OCI-LY1 (cell line): ENCODE results near the gene LRRC70.

Experiments used
- H2AFZ ChIP-seq: fragments of 200-600 bp; sonication (generic), shearing (Covaris generic); 2 replicates; pipeline ENCODE4 v1.6.0; 2014; ENCODE audit warnings: antibody characterized with exemption, mild to moderate bottlenecking, low read length
- H3F3A ChIP-seq: fragments of 200-600 bp; sonication (generic), shearing (Covaris generic); 2 replicates; pipeline ENCODE4 v1.6.0; 2014; ENCODE audit warnings: mild to moderate bottlenecking, antibody characterized with exemption, low read length, moderate library complexity; ENCODE audit not compliant: insufficient read depth
- H3K27ac ChIP-seq: fragments of 200-600 bp; sonication (generic); 2 replicates; pipeline ENCODE4 v1.5.1; 2014; ENCODE audit warnings: low read length, mixed run types, mild to moderate bottlenecking, low read depth; ENCODE audit not compliant: poor library complexity, severe bottlenecking
- H3K27me3 ChIP-seq: fragments of 200-600 bp; sonication (generic); 2 replicates; pipeline ENCODE4 v1.6.0; 2014; ENCODE audit warnings: antibody characterized with exemption, mild to moderate bottlenecking, low read length, moderate library complexity; ENCODE audit not compliant: insufficient read depth
- H3K36me3 ChIP-seq: fragments of 200-600 bp; sonication (generic); 2 replicates; pipeline ENCODE4 v1.6.1; 2014; ENCODE audit warnings: mild to moderate bottlenecking, antibody characterized with exemption, low read length, moderate library complexity, mixed read lengths; ENCODE audit not compliant: insufficient read depth
- H3K4me1 ChIP-seq: fragments of 200-600 bp; sonication (generic); 2 replicates; pipeline ENCODE4 v1.5.1; 2014; ENCODE audit warnings: mild to moderate bottlenecking, low read length, moderate library complexity; ENCODE audit not compliant: insufficient read depth, severe bottlenecking
- H3K4me2 ChIP-seq: fragments of 200-600 bp; sonication (generic), shearing (Covaris generic); 2 replicates; pipeline ENCODE4 v1.6.1; 2014; ENCODE audit warnings: low read length
- H3K4me3 ChIP-seq: fragments of 200-600 bp; sonication (generic); 2 replicates; pipeline ENCODE4 v1.5.1; 2014; ENCODE audit warnings: low read length, low read depth, mild to moderate bottlenecking, mixed read lengths; ENCODE audit not compliant: poor library complexity, severe bottlenecking
- H3K79me2 ChIP-seq: fragments of 200-600 bp; shearing (Covaris generic); 2 replicates; pipeline ENCODE4 v1.6.1; 2016; ENCODE audit warnings: mixed run types, low read length, mixed read lengths; ENCODE audit not compliant: insufficient read depth
- H3K9ac ChIP-seq: fragments of 200-600 bp; sonication (generic), shearing (Covaris generic); 2 replicates; pipeline ENCODE4 v1.6.1; 2014; ENCODE audit warnings: mild to moderate bottlenecking, low read length, mixed read lengths
- H3K9me2 ChIP-seq: fragments of 200-600 bp; sonication (generic), shearing (Covaris generic); 2 replicates; pipeline ENCODE4 v1.6.1; 2014; ENCODE audit warnings: low read depth, mild to moderate bottlenecking, low read length, mixed read lengths
- H3K9me3 ChIP-seq: fragments of 200-600 bp; shearing (Covaris generic); 2 replicates; pipeline ENCODE4 v1.6.1; 2014; ENCODE audit warnings: low read length, mixed read lengths
- H4K20me1 ChIP-seq: fragments of 200-600 bp; sonication (generic), shearing (Covaris generic); 2 replicates; pipeline ENCODE4 v1.6.0; 2016; ENCODE audit warnings: mild to moderate bottlenecking, low read length; ENCODE audit not compliant: insufficient read depth
- CTCF ChIP-seq: fragments of 200-600 bp; sonication (generic), shearing (Covaris generic); IDR thresholded peaks from 2 replicates; pipeline ENCODE4 v1.5.1; 2017; ENCODE audit warnings: mild to moderate bottlenecking, antibody characterized with exemption, low read length, moderate library complexity, mixed read lengths
- EZH2 ChIP-seq: fragments of 200-600 bp; sonication (generic), shearing (Covaris generic); IDR thresholded peaks from 2 replicates; pipeline ENCODE4 v1.8.0; 2017; ENCODE audit warnings: borderline replicate concordance, mixed run types, mild to moderate bottlenecking, antibody characterized with exemption, low read length, moderate library complexity, mixed read lengths

The LRRC70 gene

GRCh38 chr5:62585751-62586150 lies 7.1 kb downstream of the LRRC70 start:
- Histone ChIP-seq H3K79me2 (no peaks in the 10 kb centered on the region), H3K4me1 (no peaks in the 10 kb centered on the region), H3F3A (no peaks in the 10 kb centered on the region), H3K4me2 (no peak overlapping the region), H3K36me3 (no peaks in the 10 kb centered on the region; the same call in 1 of the 2 replicates), H3K9me3 (no peaks in the 10 kb centered on the region), H3K27ac (no peak overlapping the region), H3K27me3 (no peaks in the 10 kb centered on the region), H3K9ac (no peak overlapping the region), H3K9me2 (no peaks in the 10 kb centered on the region), H3K4me3 (no peak overlapping the region), H4K20me1 (no peaks in the 10 kb centered on the region), H2AFZ (no peak overlapping the region)
- no peak for TF ChIP-seq EZH2
- no peak for TF ChIP-seq CTCF

GRCh38 chr5:62587737-62588136 lies 9.1 kb downstream of the LRRC70 start:
- no peaks in the 10 kb centered on the region for H4K20me1 ChIP-seq
- H2AFZ ChIP-seq = no peak overlapping the region
- H3K4me2 ChIP-seq = no peak overlapping the region
- no peak overlapping the region for H3K9ac ChIP-seq
- H3K9me2 ChIP-seq = no peaks in the 10 kb centered on the region
- no peak overlapping the region for H3K27ac ChIP-seq
- H3K79me2 ChIP-seq = no peaks in the 10 kb centered on the region
- no peak overlapping the region for H3K4me3 ChIP-seq
- peaks cover 7% of the 10 kb centered on the region for H3K36me3 ChIP-seq
- TF ChIP-seq CTCF = no peak
- TF ChIP-seq EZH2 = no peak
- no peaks in the 10 kb centered on the region for H3K4me1 ChIP-seq
- no peaks in the 10 kb centered on the region for H3K9me3 ChIP-seq
- H3K27me3 ChIP-seq = no peaks in the 10 kb centered on the region
- no peaks in the 10 kb centered on the region for H3F3A ChIP-seq

- Histone ChIP-seq H3K9me2 (no peaks in the 10 kb centered on the region), H3K4me2 (no peak overlapping the region), H3K9me3 (no peaks in the 10 kb centered on the region), H3K9ac (no peak overlapping the region), H3F3A (no peaks in the 10 kb centered on the region), H3K79me2 (no peaks in the 10 kb centered on the region), H3K4me1 (no peaks in the 10 kb centered on the region), H3K36me3 (peaks cover 16% of the 10 kb centered on the region), H3K27ac (no peak overlapping the region), H2AFZ (no peak overlapping the region), H3K27me3 (no peaks in the 10 kb centered on the region), H3K4me3 (no peak overlapping the region), H4K20me1 (no peaks in the 10 kb centered on the region)
- no peak for TF ChIP-seq EZH2
- no peak for TF ChIP-seq CTCF
Measured at GRCh38 chr5:62588668-62589067, 10.0 kb downstream of the LRRC70 start.
